Stimulated activated CD8-positive, alpha-beta memory T cell treated with anti-CD3 and anti-CD28 coated beads, Interleukin-12 subunit alpha, Interleukin-12 subunit beta, amount 100 ng/mL, for 1 hour (primary cell): ENCODE data around the gene ASCL5.

Experiments
- DNase-seq: peaks from one replicate; pipeline ENCODE4 v3.0.0-alpha.2; 2020; ENCODE audit warnings: low read depth

Gene ASCL5

DNA sequence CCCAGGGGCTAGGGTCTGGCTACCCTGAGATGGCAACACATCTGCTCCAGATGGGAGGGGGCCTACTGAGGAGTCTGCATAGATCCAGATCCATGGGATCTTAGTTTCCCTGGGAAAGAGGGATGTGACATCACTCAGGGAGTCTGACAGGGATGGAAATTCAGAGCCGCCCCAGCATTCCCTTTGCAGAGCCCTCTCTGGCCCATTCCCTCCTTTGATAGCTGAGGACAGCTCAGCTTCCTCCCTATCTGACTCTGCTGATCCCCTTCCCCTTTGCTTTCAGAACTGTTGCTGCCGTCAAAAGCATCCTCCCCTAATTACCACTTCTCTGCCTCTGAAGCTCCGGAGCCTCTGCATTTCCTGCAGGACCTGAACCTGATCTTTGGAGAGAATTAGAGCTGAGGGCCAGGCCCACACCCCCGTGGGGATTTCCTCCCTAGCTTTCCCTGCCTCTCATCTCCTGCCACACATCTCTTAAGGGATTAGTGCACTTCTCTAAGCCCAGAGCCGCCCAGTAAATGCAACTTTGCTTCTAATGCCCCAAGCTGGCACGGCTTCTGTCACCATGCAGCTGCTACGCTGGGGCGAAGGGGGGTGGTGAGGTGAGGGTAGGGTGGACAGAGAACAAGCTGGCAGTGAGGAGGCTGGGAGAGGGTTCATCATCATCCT, 9.5 kb upstream of the ASCL5 start:
- no peak for DNase-seq

DNA sequence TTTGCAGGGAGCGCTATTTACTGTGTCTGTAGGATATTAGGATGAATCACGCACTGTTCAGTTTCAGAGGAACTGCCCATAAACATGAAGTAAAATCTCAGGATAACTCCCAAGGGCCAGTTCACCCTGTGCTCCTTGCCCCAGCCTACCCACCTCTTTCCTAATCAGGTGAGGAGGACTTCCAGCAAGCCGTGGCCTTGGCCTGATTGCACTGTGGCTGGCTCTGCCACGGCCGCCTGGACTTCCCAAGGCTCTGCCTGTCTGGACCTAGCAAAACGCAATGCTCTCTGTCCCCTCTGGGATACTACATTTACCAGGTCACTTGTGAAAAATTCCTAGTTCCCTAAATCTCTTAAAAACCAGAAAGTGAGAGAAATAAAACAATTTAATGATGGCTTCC, 7.4 kb upstream of the ASCL5 start:
- no peak for DNase-seq

GRCh38 chr1:201131398-201131797, 4.4 kb upstream of the ASCL5 start:
- DNase-seq: no peak

GRCh38 chr1:201128962-201129361, 2.0 kb upstream of the ASCL5 start:
- DNase-seq: no peak

DNA sequence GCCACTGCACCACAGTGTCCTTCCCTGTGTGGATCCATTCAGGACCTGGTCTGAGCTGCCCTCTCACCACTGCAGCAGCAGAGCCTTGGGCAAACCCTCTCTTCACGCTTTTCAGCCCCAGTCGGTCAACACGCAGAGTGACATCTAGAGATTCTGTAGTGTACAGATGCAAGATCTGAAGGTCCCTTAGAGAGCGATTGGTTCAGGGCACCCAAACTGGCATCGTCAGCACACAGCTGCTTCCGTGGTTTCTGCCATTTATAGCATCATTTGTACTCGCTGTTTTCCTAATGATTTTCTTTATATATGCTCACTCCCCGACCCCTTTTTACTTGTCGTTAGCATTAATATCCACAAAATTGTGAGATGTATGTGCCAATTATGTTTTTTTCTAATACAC, 1.5 kb upstream of the ASCL5 start:
- no peak for DNase-seq

- DNase-seq: no peak
Observed at GRCh38 chr1:201127755-201128455, 921 bp upstream of the ASCL5 start.

DNA sequence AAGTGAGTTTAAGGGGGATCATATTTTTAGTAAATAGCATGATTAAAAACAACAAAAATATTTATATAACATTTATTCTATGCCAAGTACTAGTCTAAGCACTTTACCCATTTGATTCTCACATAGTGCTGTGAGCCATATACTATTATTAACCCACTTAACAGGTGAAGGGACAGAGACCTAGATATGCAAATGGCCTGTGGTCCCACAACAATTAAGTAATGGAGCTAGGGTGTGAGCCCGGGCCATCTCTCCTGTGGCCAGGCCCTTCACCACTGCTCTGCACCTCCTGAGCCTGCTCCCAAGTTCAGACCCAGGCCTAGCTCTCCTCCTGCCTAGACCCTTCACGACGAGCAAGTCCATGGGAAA, 537 bp downstream of the ASCL5 start:
- DNase-seq: no peak

GRCh38 chr1:201125800-201126199, 1.2 kb downstream of the ASCL5 start:
- no peak for DNase-seq

DNA sequence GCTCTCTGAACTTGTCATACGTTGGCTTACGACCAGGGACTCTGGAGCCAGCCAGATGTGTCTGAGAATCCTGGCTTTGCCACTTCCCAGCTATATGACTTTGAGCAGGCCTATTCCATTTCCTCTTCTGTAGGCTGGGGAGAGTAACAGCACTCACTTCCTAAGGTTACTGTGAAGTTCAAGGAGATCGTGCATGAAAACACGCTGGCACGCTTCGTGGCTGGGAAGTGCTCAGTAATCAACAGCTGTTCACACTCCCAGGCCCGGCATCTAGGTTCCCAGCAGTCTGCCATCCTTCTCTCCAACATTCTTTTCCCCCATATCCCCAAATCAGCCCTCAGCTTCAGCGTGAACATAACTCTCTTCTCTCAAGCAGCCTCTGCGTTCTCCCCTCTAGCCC, 2.0 kb downstream of the ASCL5 start:
- DNase-seq: no peak

- no peak for DNase-seq
Observed at GRCh38 chr1:201123866-201124265, 3.1 kb downstream of the ASCL5 start.

DNA sequence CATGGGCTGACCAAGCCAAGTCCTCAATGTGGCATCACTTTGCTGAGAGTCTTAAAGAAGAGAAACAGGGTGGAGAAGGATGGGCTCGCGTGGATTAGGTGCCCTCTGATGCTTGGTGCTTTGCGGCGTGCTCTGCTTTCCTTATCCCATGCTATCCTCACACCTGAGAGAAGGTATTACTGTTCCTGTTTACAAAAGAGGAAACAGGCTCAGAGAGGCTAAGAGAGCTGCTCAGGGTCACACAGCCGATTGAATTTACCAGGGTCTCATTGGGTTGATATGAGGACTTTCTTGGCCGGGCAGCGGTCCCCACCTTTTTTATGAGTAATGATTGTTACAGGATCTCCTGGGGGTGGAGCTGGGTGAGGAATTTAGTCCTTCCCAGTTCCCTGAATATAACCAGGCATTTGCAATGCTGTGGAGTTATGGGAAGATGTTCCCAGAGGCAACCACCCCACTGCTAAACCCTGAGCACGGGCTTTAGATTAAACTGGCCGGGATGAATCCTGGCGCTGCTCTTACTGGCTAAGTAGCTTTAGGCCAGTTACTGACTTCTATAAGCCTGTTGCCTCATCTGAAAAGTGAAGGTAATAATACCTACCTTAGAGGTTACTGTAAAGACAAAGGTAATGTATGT, 4.5 kb downstream of the ASCL5 start:
- DNase-seq: no peak

DNA sequence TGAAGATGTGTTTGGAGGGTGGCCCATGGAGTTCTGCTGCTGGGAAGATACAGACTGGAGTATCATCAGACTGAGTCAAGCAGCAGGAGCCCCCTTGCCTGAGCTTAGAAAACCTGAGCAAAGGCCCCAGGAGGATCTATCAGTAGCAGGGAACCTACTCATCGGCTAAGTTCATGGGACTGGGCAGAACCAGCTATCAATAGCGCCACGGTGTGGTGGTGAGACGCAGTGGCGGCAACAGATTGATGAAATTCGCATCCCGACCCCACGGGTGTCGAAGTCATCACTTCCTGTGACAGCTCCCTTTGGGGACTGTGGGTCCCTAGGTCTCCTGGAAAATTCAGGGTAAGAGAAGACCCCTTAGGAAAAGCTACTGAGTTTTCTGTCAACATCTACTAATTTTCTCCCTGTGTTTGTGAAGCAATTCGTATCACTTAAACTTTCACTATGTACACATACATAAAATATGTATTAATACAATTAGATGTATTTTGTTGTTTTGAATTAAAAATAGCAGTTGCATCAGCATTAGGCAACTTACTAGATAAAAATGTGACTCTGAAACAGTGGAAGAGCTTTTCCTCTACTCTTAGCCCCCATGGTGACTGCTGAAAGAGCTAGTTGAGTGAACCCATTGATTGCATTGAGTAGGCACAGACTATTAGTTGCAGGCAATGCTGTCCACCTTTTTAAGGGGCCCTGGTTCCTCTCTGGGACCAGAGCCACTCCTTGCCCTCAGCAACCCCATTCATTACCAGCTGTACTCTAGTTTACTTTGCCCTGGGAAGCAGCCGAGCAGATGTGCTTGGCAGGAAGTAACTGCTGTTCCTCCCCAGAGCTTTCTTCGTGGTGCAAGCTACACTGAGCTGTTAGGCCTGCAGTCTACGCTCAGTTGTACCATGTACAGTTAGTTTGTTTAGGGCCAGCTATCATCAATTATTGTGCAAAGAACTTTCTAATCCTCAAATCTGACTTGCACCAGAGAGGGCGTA, 7.5 kb downstream of the ASCL5 start:
- peak; percentile 5 for DNase-seq

GRCh38 chr1:201116091-201116490, 10.9 kb downstream of the ASCL5 start:
- no peak for DNase-seq

DNA sequence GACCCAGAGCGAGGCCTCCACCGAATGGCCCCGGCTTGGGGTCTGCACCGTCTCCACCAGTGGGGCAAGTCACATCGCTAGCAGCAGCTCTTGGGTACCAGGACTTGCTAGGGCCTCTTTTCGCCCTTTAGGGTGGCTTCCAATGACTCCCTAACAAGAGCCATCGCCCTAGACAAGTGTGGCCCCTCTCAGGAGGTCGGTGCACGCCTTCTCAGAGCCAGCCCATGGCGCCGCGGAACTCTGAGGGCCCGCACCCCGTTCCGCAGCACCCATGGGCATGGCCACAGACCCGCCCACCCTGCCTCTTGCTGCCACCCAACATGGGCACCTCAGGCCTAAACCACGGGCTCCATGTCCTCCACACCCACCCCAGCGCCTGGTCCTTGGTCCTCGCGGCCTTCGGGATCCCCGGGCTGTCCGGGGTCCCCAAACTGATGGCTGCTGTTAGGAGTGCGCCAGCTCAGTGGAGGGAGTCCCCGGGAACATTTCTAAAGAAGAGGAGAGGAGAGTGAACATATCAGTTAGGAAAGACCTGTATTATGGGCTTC, 11.5 kb downstream of the ASCL5 start:
- no peak for DNase-seq

DNA sequence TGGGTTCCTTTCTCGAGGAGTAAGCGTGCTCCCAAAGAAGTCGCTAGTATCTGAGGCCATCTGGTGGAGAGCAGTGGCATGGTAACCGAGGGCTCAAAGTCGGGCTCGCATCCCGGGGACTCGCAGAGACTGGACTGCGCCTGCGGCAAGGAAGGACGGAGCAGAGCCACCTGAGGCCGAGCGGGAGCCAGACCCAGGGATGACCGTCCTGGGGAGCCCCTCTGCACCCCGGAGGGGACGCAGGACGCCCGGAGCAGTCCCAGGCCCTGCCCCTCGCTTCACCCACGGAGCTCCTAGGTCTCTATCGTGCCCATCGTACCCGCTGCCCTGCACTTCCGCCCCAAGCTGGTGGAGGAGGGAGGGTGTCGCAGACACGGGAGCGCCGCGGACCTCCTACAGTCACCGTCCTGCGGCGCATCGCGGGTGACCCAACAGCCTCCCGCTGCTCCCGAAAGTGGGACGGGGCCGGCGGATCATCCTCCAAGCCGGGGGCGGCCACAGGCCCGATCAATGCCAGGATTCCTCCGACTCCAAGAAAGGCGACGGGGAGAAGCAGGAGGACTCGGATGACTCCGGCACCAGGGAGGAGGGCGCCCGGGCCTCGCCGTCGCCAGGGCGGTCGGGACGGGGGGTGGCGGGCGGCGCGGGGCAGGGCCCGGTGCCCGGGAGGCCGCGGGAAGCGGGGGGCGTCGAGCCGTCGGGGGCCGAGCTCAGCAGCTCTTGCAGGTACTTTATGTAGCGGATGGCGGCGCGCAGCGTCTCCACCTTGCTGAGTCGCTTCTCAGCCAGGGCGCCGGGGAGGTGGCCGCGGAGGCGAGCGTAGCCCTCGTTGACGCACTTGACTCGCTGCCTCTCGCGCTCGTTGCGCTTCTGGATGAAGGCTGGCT, 12.5 kb downstream of the ASCL5 start:
- peak; percentile 41 for DNase-seq

- no peak for DNase-seq
Observed at GRCh38 chr1:201113451-201114244, 13.3 kb downstream of the ASCL5 start.

DNA sequence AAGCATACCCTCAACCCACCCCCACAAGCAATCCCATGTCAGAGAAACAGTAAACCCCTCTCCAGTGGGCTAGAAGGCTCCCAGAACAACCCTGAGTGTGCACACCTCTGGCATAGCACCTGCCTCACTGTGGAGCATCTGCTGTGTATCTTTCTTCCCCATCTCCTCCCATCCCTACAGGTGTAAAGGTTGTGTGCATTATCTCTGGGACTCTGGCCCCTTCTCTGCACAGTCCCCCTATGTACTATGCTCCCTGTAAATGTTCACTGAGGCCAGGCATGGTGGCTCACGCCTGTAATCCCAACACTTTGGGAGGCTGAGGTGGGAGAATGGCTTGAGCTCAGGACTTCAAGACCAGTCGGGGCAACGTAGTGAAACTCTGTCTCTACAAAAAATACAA, 14.1 kb downstream of the ASCL5 start:
- DNase-seq: no peak

GRCh38 chr1:201112173-201112731, 14.7 kb downstream of the ASCL5 start, which contains the start of gene CACNA1S:
CACNA1S (minus strand) TSS chr1:201112426; CDS start chr1:201112339, 87 bp downstream.
- DNase-seq: no peak

GRCh38 chr1:201111672-201112071, 15.3 kb downstream of the ASCL5 start:
- no peak for DNase-seq

DNA sequence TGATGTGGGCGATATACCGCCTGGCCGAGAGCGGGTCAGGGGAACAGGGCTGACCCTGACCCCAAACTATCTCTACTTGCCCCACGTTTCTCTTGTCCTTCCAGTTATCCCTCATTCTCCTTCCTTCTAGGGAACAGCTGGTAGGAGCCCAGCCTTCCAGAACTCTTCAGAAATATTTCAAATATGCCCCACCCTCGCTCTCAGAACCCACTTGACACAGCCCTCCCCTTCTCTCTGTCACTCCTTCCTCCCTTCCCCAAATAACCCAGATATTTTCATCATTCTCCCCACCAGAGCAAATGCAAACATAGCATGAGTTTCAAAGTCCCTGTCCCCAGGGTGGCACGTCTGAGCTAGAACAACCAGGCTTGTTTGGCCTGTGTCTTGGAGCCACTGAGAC, 15.8 kb downstream of the ASCL5 start:
- DNase-seq: no peak
